ENCODE data around the gene TFPT.

GRCh38 chr19:54121259-54121658, 5.8 kb upstream of the TFPT start:
- TF ChIP-seq CTCF (IDR thresholded peaks at IDR 0.05; ENCODE audit: low read length) (no peak), EZH2 (optimal IDR thresholded peaks at IDR 0.05; ENCODE audit: low read depth, low read length) (no peak), EZH2phosphoT487 (IDR thresholded peaks at IDR 0.05; ENCODE audit: low read length) (no peak)
